Fibroblast of lung (primary cell): ENCODE measurements around the gene DHX32.

Experiments used
- EZH2 ChIP-seq: IDR thresholded peaks from 2 replicates; pipeline ENCODE4 v1.5.1; 2012; ENCODE audit warnings: low read length, control low read depth, mild to moderate bottlenecking; ENCODE audit errors: missing control alignments
- TF ChIP-seq, protein P1 (sequence below), 2 donors: IDR thresholded peaks in 1 of 2; conservative IDR thresholded peaks in 1 of 2; 1 replicate in 1 of 2; 2 replicates in 1 of 2; pipeline ENCODE4 v1.5.1; 2011 to 2012; ENCODE audit warnings: low read length in 2 of 2, control low read depth in 1 of 2, inconsistent platforms in 1 of 2, low read depth in 1 of 2, mild to moderate bottlenecking in 1 of 2

DNA sequence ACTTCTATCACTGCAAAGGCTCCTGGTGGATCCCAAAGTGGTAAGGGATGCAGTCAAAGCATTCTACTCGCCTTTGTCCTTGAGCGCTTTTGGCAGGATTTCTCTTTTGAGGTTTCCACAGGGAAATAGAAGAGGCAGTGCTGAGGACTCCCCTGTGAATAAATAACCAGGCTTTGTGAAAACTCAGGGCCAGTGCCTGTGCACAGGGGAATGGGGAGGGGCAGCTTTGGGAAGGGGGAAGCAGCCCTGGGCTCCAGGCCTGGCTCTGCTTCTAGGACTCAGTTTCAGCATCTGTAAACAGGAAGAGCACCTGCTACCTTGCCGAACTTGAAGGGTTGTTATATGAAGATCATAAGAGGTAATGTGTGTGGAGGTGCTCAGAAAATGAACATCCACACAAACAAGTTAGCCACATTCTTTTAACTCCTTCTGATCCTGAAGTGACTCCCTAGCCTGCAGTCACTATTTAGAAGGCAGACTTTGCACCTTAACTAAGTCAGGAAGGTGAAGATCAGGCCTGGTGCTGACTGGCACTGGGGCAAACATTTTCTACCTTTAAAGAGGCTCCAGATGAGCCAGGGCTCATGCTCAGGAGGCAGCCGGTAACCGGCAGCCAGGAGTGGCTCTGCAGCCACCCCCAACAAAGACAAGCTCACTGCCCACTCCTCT is 83.0 kb downstream of the DHX32 start:
- TF ChIP-seq, protein P1, sequence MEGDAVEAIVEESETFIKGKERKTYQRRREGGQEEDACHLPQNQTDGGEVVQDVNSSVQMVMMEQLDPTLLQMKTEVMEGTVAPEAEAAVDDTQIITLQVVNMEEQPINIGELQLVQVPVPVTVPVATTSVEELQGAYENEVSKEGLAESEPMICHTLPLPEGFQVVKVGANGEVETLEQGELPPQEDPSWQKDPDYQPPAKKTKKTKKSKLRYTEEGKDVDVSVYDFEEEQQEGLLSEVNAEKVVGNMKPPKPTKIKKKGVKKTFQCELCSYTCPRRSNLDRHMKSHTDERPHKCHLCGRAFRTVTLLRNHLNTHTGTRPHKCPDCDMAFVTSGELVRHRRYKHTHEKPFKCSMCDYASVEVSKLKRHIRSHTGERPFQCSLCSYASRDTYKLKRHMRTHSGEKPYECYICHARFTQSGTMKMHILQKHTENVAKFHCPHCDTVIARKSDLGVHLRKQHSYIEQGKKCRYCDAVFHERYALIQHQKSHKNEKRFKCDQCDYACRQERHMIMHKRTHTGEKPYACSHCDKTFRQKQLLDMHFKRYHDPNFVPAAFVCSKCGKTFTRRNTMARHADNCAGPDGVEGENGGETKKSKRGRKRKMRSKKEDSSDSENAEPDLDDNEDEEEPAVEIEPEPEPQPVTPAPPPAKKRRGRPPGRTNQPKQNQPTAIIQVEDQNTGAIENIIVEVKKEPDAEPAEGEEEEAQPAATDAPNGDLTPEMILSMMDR (conservative IDR thresholded peaks at IDR 0.05 in 1 of 2, IDR thresholded peaks at IDR 0.05 in 1 of 2; ENCODE audit: low read depth in 1 of 2, low read length in 2 of 2), result no peak
- TF ChIP-seq EZH2, result no peak
